ES-I3 (cell line): ENCODE measurements around the gene LRRTM3.

Experiments used
- H3K36me3 ChIP-seq: 2 replicates; pipeline ENCODE4 v1.6.1; 2013; ENCODE audit warnings: mild to moderate bottlenecking, low read length, control low read depth, moderate library complexity; ENCODE audit not compliant: insufficient read depth
- H3K4me1 ChIP-seq: 2 replicates; pipeline ENCODE4 v1.6.1; 2013; ENCODE audit warnings: mild to moderate bottlenecking, control low read depth, low read length; ENCODE audit not compliant: insufficient read depth
- H3K9ac ChIP-seq: 2 replicates; pipeline ENCODE4 v1.6.1; 2013; ENCODE audit warnings: low read depth, mild to moderate bottlenecking, low read length, moderate library complexity
- H3K9me3 ChIP-seq: 2 replicates; pipeline ENCODE4 v1.6.1; 2013; ENCODE audit warnings: mild to moderate bottlenecking, low read length, moderate library complexity; ENCODE audit not compliant: control insufficient read depth, insufficient read depth

The LRRTM3 gene

GRCh38 chr10:67088036-67088435 is 162.2 kb downstream of the LRRTM3 start:
- no peak overlapping the region for H3K9ac ChIP-seq
- H3K9me3 ChIP-seq = no peaks in the 10 kb centered on the region
- no peaks in the 10 kb centered on the region for H3K4me1 ChIP-seq

GRCh38 chr10:67095531-67095930 is 169.7 kb downstream of the LRRTM3 start:
- H3K36me3 ChIP-seq = no peaks in the 10 kb centered on the region
- no peak overlapping the region for H3K9ac ChIP-seq
- no peaks in the 10 kb centered on the region; the same call in 1 of the 2 replicates for H3K4me1 ChIP-seq
- no peaks in the 10 kb centered on the region for H3K9me3 ChIP-seq

More at GRCh38 chr10:67088036-67088435, 162.2 kb downstream of the LRRTM3 start:
- no peaks in the 10 kb centered on the region for H3K36me3 ChIP-seq

GRCh38 chr10:67098461-67098860 is 172.6 kb downstream of the LRRTM3 start:
- Histone ChIP-seq H3K36me3 (no peaks in the 10 kb centered on the region), H3K9me3 (no peaks in the 10 kb centered on the region), H3K4me1 (no peaks in the 10 kb centered on the region; the same call in 1 of the 2 replicates), H3K9ac (no peak overlapping the region)

GRCh38 chr10:67100951-67101350 is 175.1 kb downstream of the LRRTM3 start:
- H3K36me3 ChIP-seq = no peaks in the 10 kb centered on the region
- H3K4me1 ChIP-seq = no peaks in the 10 kb centered on the region; the same call in 1 of the 2 replicates
- no peaks in the 10 kb centered on the region for H3K9me3 ChIP-seq

GRCh38 chr10:67107670-67108069 is 181.8 kb downstream of the LRRTM3 start:
- Histone ChIP-seq H3K4me1 (no peaks in the 10 kb centered on the region), H3K9ac (no peak overlapping the region), H3K9me3 (no peaks in the 10 kb centered on the region; the same call in 1 of the 2 replicates), H3K36me3 (no peaks in the 10 kb centered on the region)

More at GRCh38 chr10:67100951-67101350, 175.1 kb downstream of the LRRTM3 start:
- H3K9ac ChIP-seq = no peak overlapping the region

GRCh38 chr10:67110286-67110685 is 184.4 kb downstream of the LRRTM3 start:
- no peak overlapping the region for H3K9ac ChIP-seq
- no peaks in the 10 kb centered on the region for H3K36me3 ChIP-seq
- H3K4me1 ChIP-seq = no peaks in the 10 kb centered on the region
- H3K9me3 ChIP-seq = no peaks in the 10 kb centered on the region; the same call in 1 of the 2 replicates

GRCh38 chr10:67112765-67113164 is 186.9 kb downstream of the LRRTM3 start:
- H3K9me3 ChIP-seq = no peaks in the 10 kb centered on the region; the same call in 1 of the 2 replicates
- H3K9ac ChIP-seq = no peak overlapping the region
- H3K36me3 ChIP-seq = no peaks in the 10 kb centered on the region
- no peaks in the 10 kb centered on the region for H3K4me1 ChIP-seq

- Histone ChIP-seq H3K9ac (no peak overlapping the region), H3K36me3 (no peaks in the 10 kb centered on the region), H3K9me3 (no peaks in the 10 kb centered on the region; the same call in 1 of the 2 replicates), H3K4me1 (no peaks in the 10 kb centered on the region)
Measured at GRCh38 chr10:67114945-67115344, 189.1 kb downstream of the LRRTM3 start.

- Histone ChIP-seq H3K9ac (no peak overlapping the region), H3K4me1 (no peaks in the 10 kb centered on the region), H3K9me3 (no peaks in the 10 kb centered on the region; the same call in 1 of the 2 replicates), H3K36me3 (no peaks in the 10 kb centered on the region)
Measured at GRCh38 chr10:67115972-67116371, 190.1 kb downstream of the LRRTM3 start.

- Histone ChIP-seq H3K9ac (no peak overlapping the region), H3K9me3 (no peaks in the 10 kb centered on the region), H3K4me1 (no peaks in the 10 kb centered on the region), H3K36me3 (no peaks in the 10 kb centered on the region)
Measured at GRCh38 chr10:67119651-67120050, 193.8 kb downstream of the LRRTM3 start.

GRCh38 chr10:67127441-67127840 is 201.6 kb downstream of the LRRTM3 start:
- no peaks in the 10 kb centered on the region for H3K4me1 ChIP-seq
- H3K36me3 ChIP-seq = no peaks in the 10 kb centered on the region
- H3K9ac ChIP-seq = no peak overlapping the region
- H3K9me3 ChIP-seq = no peaks in the 10 kb centered on the region

- H3K4me1 ChIP-seq = peaks cover 5% of the 10 kb centered on the region; the same call in 1 of the 2 replicates
- H3K9ac ChIP-seq = no peak overlapping the region
Measured at GRCh38 chr10:67140641-67141040, 214.8 kb downstream of the LRRTM3 start.

GRCh38 chr10:67141300-67141699 is 215.5 kb downstream of the LRRTM3 start:
- Histone ChIP-seq H3K4me1 (peaks cover 5% of the 10 kb centered on the region; the same call in 1 of the 2 replicates), H3K36me3 (no peaks in the 10 kb centered on the region), H3K9ac (no peak overlapping the region), H3K9me3 (no peaks in the 10 kb centered on the region)

More at GRCh38 chr10:67140641-67141040, 214.8 kb downstream of the LRRTM3 start:
- Histone ChIP-seq H3K36me3 (no peaks in the 10 kb centered on the region), H3K9me3 (no peaks in the 10 kb centered on the region)

GRCh38 chr10:67144530-67144929 is 218.7 kb downstream of the LRRTM3 start:
- Histone ChIP-seq H3K9ac (no peak overlapping the region), H3K4me1 (peaks cover 5% of the 10 kb centered on the region; the same call in 1 of the 2 replicates), H3K36me3 (no peaks in the 10 kb centered on the region), H3K9me3 (no peaks in the 10 kb centered on the region)
